HG02588 (cell line): ENCODE data around the gene CSF3R.

Experiments
- ATAC-seq: cut with Tn5 transposase; IDR thresholded peaks from one replicate; pipeline ENCODE4 v1.9.1; 2021; ENCODE audit warnings: mild to moderate bottlenecking, moderate library complexity; ENCODE audit not compliant: unreplicated experiment

Gene CSF3R

DNA sequence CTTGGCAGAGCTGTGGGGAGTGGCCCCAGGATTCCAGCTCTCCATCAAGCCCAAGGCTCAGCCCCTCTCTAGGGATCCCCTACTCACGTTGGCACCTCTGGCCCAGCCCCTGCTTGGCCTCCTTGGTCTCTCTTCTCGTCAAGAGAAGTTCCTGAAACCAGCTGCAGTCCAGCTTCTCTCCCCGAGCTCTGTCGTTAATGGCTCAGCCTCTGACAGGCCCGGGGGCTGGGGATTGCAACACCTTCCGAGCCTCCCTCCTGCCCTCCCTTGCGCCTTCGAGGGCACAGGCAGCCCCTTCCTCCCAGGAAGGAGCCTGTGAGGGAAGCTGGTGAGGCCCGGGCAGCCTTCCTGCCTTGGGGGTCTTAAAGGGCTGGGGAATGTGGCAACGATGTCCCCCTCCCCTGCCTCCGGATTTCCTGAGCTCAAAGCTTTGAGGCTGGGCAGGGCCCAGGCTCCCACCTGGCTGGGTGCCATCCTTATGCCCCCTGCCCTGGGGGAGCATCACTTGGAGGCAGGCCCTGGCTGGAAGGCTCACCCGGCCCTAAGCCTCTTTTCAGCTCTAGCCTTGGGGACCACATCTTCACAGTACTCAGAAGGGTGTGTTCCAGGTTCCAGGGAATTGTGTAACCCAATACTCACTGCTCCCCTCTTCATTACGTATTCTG, at the start of gene CSF3R:
Gene CSF3R (minus strand): TSS at position 190 of the 665 bp plus-strand sequence. CDS start 3,417 bp downstream, outside the sequence.
- no peak for ATAC-seq

DNA sequence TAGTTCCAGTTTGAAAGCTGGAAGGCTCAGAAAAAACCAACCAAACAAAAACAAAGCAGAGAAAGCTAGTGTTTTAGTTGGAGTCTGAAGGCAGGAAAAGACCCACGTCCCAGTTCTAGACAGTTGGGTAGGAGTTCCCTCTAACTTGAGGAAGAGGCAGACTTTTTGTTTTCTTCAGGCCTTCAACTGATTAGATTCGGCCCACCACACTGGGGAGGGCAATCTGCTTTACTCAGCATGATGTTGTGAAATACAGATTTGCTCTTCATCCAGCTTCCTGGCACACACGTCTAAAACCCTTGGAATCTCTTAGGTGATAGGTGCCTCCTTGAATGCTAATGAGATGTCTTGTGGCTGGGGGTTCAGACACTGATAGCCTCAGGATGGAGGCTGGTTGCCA, 49.1 kb upstream of the CSF3R start:
- no peak for ATAC-seq

DNA sequence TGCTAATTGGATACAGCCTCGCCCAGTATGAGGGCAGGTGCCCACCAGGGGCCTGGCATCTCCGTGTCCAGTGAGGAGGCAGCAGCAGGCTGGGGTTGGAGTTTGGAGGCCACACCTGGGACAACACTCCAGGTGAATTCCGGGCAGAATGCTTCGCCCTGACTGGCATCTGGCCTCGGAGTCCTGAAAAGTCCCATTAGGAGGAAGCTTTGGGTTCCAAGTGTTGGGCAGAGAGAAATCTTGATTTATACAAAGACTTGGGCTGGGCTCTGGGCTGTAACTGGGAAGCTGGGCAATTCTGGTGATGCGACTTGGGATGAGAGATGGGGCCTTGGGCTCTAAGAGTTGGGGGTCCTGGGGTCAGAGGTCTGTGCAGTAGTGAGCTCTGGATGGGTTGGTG, 48.1 kb upstream of the CSF3R start:
- no peak for ATAC-seq

DNA sequence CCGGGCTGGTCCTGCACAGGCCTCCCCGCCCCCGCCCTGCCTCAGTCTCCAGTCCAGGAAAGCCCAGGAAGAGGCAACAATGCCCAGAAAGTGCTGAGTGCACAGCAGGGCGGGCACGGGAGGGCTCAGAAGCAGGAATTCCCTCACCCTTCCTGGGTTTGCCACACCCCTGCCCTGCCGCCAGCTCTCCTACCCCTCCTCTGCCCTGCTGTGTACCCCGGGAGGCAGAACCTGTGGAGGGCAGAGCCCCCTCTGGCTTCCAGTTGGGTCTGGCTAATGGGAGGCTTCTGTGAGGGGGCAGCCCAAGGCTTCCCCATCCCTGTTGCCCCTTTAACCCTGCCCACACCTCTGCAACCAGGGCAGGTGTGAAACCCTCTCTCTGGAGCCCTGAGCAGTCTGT, 47.5 kb upstream of the CSF3R start:
- ATAC-seq, result no peak

DNA sequence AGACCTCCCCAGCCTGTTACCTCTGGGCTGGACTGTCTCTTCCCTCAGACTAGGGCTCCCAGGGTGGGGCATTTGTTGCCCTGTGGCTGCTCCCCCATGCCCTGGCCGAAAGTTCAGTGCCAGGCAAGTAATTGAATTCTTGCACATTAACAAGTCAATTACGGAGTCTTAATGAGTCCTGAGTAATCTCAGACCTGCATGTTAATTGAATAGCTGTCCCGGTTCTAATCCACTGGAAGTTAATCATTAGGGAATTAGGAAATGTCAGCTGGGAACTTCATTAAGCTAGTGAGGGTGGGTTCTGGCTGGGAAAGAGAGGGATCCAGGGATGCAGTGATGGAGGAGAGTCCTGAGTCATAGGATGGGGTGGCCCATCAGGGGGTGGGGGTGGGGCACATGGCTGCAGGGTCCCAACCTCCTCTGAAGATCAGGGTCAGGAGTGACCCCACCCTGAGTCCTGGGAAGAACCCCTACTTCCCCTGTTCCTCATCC, 47.1 kb upstream of the CSF3R start:
- no peak for ATAC-seq

DNA sequence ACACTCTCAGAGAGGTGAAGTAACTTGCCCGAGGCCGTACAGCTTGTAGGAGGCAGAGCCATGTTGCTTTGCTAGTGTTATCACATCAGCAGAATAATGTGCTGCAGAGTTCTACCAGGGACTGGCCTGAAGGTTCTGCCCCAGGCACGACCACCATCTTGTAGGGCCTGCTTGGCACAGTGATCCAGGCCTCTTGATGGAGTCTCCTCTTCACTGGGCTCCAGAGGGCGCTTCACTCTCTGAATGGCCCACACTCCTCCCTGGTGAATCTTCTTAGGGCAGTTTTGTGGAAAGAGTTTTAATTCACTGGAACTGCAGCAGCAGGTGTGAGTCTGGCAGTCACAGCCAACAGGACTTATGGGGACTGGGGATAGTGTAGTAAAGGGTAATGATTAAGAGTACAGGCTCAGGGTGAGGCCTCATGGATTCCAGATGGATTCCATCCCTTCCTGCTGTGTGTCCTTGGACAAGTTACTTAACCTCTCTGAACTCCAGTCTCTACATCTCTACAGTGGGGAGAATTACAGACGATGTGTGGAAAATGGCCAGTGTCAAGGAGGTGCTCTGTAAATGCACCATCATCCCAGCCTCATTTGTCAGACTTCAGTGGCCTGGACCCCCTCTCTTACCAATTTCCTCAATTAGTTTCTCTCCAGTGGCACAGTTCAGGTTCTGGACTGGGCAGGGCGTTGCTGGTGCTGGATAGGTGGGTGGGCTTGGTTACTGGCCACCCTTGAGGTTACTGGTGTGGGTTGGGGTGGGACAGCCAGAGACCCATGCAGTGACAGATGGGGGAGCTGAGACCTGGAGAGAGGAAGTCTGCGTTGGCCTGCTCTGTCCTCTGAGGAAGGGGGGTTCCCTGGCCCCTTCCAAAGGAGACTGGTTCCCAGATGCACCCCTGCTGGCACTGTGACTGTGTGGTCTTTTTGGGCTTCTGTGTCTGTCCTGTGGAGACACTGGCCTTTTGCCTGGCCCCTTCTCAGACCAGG, 45.9 kb upstream of the CSF3R start:
- no peak for ATAC-seq

DNA sequence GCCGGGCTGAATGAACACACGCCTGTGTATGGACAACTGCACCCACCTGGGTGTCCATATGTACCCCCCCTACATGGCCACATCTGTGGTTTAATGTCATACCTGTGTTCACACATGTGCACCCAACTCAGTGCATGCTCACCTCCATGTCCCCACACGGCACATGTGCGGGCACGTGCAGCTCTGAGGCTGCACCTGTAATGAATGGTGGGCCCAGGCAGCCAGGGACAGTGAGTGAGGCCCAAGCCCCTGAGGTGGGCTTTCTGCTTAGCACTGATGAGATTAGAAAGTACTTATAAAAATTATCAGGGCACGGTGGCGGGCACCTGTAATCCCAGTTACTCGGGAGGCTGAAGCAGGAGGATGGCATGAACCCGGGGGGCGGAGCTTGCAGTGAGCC, 42.5 kb upstream of the CSF3R start:
- no peak for ATAC-seq

DNA sequence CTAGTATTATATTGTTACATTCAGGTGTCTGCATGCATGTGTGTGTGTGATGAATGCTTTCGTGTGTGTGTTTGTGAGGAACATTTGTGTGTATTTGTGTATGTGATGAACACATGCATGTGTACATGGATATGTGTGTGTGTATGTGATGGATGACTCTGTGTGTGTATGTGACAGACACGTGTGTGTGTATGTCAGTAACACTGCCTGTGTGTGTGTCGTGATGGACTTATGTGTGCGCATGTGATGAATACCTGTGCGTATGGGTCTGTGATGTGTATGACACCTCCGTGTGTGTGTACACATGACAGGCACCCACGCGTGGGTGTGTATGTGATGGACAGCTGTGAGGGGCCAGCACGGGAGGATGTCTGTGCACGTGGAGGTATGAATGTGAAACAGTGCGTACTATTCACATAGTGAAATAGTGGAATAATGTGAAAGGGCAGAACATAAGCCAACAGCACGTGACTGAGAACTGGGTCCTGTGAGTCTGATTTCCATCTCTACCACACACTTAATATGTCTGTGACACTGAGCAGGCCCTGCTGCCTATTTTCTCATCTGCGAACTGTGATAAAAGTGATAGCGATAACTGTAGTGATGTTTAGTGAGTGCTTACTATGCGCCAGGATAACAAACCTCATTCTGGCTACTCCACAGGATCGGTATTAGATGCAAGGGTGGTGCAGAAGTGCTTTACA, 41.8 kb upstream of the CSF3R start:
- no peak for ATAC-seq

DNA sequence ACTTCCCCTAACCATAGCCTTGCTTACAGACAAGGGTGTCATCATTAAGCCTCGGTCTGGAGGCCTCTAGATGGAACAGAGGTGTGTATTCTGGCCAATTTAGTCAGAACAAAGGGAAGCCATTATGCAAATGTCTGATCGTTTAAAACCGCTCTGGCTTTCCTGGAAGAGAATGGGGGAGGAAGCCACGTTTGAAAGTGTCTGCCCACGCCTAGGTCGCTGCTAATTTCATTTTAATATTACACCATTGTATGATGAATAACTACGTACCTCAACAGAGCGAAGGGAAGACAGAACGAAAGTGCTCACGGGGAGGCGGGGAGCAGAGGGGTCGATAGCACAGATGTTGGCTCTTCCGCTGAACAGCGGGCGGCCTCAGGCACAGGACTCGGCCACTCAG, 41.1 kb upstream of the CSF3R start:
- ATAC-seq, result no peak

DNA sequence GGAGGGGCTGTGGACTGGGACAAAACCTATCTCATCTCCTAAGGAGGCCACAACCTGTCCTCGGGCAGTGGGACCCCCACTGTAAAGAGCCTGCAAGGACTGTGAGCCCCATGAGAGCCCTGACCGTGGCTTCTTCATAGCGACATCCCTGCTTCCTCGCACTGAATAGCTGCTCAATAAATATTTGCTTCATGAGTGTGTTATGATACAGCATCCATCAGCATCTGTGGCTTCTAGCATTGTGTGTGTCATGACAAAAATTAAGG, 40.5 kb upstream of the CSF3R start:
- no peak for ATAC-seq

DNA sequence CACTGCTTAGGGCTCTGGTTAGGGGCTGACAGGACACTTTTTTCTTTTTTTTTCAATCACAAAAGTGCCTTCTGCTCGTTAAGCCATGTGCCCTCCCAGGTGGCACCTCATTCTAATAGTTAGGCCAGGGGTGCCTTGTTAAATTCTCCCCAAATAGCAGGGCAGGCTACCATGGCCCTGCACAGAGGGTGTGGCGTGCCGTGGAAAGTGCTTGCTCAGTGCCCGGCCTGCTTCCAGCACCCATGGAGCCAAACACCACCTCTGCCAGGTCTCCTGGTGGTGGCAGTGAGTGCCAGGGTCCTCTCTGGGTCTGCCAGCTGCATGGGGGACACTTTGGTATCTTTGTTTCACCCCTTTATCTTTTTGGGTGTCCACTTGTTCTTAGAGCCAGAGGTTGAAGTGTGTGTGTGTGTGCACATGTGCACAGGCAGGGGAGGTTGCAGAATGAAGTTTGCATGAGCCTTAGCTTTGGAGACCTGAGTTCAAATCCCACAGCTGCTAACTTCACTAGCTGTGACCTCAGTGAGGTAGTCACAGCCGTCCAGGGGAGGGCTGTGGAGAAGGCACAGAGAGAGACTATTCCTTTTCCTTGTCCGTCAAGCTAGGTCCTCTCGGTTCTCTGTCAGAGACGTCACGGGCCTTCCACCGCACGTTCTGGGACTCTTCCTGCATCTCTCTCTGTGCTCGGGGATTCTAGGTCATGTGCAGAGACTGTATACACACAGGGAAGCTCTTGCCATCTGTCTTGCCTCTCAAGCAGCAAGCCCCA, 39.9 kb upstream of the CSF3R start:
- ATAC-seq, result no peak

DNA sequence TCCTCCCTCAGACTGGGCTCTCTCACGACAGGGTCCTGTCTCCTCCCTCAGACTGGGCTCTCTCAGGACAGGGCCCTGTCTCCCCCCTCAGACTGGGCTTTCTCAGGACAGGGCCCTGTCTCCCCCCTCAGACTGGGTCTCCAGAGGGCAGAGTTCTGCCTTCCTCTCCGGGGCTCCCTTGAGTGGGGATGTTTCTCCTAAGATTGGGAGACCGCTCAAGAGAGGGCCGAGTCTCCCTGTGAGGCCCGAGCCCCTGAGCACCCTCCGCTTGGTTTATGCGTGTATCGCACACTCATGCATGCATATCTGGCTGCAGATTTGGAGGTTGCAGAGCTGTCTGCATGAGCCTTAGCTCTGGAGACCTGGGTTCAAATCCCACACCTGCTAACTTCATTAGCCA, 39.3 kb upstream of the CSF3R start:
- no peak for ATAC-seq

DNA sequence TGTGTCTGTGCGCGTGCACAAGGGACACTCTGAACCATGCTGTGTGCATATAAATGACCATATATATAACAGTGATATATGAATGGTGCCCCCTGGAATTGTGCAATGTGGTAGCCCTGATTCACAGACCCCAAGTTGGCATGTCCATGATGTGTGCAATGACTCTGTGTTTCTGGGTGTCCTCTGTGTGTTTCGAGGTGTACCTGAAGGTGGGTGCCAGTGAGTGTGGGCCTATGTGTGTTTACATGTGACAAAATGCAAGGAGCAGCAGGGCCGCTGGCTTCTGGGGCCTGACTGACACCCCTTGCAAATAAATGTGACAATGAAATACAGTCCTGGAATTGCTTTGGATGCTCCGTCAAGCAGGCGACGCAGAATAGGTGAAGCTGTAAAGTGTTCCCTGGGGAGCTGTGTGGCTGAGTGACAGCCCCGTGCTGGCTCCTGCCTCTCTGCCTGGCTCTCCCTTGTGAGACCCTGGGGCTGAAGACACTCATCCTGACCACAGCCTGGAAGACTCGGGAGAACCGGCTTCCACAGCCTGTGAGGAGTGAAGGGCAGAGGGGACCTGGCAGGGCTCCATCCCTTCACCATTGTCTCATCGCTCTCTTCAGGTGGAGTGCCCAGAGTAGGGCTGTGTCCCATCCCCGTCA, 38.2 kb upstream of the CSF3R start:
- ATAC-seq, result no peak

DNA sequence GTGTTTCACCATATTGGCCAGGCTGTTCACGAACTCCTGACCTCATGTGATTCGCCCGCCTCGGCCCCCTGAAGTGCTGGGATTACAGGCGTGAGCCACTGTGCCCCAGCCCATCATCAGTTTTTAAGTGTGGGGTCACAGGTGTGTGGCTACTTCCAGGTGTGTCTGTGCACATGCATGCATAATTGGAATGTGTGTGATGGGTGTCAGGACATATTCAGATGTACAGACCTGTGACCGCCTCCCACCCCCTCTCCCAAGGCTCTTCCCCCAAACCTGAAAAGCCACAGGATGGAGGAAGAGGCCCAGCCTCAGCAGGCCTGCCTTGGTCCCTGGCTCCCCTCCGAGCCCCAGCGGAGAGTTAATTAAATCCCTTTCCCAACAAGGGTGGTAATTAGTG, 37.3 kb upstream of the CSF3R start:
- no peak for ATAC-seq

DNA sequence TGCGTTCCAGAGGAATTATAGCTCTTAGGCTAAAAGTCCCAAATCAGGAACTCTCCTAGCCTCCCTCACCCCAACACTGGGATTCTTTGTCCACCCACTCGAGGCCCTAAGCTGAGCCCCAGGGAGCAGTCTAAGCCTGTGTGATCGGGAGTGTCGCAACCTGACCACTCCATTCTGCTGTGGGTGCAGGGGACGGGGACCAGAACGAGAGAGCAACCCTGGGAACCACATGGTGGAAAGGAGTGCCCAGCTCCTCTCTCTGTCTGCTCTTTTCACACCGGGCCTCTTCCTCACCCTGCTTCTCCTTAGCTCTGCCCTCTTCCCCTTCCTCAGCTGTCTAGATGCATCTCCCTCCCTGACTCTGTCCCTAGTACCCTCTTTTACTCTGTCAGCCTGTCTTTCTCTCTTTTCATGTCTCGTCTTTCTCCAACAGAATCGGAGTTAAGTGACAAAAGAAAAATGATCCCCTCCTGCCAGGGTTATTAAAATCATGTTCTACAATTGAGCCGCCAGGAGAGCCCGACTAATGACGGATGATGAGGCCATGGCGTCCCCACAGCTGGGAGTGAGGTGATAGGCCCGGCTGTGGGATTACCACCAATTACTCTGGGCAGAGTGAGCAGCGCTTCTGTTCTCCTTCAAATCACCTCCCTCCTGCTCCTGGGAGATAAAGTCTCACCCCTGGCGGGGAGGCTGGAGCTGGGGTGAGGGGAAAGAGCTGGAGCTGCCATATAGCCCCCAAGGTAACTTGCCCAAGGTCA, 34.5 kb upstream of the CSF3R start:
- no peak for ATAC-seq

DNA sequence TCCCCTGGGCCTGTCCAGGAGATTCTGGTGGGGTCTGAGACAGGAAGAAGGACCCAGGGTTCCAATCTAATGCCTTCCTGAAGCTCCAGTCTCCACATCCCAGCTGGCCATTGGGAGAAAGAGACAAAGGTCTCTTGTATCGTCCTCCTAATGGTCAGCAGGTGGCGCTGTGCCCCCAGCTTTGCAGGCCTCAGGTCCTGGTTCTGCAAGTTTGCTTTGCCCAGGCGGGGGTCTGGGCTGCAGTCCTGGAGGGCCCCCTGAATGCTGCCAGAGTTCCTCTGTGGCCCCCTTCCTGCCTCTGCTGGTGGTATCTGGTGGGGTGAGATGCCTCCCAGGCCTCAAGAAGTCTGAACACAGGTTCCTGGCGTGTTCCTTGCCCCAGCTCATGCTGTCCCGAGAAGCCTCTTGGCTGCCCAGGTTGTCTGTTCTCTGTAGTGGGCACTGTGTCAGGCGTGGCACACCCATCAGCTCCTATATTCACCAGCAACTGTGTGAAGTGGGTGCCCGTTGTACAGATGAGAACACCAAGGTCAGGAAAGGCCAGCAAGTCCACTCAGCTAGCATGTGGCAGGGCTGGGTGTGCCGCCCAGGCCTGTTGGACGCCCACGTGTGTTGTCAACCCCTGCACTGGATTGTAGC, 33.8 kb upstream of the CSF3R start:
- ATAC-seq, result no peak

DNA sequence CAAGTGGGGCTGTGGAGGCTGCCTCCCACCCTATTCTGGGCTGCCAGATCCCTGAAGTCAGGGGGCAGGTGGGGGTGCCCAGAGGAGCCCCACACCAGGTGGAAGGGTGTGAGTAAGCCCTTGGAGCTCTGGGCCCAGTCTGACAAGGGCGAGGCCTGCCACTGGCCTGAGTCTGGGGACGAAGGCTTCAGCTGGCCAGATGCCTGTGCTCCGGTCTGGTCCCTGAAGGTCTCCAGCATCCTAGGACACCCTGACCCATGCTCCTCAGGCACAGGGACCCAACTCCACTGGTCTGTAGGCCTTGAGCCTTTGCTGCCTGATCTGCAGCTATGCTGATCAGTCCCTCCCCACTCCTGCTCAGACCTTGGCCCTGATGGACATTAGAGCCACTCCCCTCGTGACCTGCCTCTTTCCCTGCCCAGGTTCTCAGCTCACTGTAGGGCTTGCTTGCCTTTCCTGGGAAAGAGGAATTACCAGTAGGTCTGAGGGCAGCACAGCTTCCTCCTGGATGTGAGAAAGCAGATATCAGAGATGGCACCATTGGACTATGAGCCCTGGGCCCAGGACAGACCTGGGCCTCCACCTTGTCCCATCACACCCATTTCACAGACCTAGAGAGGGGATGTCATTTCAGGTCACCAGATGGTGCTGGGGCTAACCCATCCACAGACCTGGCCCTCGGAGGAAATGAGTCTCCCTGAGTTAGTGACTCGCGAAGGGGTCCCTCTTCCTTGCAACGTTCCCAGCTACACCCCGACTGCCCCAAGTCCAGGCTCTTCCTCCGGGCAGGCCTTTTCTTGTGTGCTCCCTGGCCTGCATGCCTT, 32.8 kb upstream of the CSF3R start:
- no peak for ATAC-seq

DNA sequence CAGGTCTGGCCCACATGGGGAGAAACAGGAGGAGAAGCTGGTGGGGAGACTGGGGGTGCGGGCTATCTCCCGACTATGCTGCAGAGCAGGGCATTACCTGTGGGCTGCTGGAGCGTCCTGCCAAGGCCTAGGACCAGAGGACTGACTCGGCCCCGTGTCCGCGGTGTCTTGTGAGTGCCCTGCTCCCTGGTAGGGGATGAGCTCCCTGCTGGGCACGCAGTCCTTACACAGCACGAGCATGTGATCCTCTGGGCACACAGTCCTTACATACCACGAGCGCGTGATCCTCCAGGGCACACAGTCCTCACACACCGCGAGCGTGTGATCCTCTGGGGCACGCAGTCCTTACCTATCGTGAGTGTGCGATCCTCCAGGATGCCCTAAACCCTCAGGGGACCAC, 31.8 kb upstream of the CSF3R start:
- ATAC-seq, result no peak
